Loucy (cell line): ENCODE results near the gene TACR1.

Experiments
- H2AFZ ChIP-seq: fragments of 200-600 bp; sonication (generic); 2 replicates; pipeline ENCODE4 v1.6.0; 2016; ENCODE audit warnings: antibody characterized with exemption, mild to moderate bottlenecking, low read length, moderate library complexity
- H3F3A ChIP-seq: fragments of 200-600 bp; 2 replicates; pipeline ENCODE4 v1.6.0; 2016; ENCODE audit warnings: antibody characterized with exemption, low read depth, mild to moderate bottlenecking
- H3K27me3 ChIP-seq: fragments of 200-600 bp; sonication (generic); 2 replicates; pipeline ENCODE4 v1.6.1; 2014; ENCODE audit warnings: low read length, mild to moderate bottlenecking; ENCODE audit not compliant: insufficient read depth, poor library complexity, severe bottlenecking
- H3K36me3 ChIP-seq: fragments of 200-600 bp; sonication (generic); 2 replicates; pipeline ENCODE4 v1.6.1; 2016; ENCODE audit warnings: low read length; ENCODE audit not compliant: insufficient read depth
- H3K4me1 ChIP-seq: fragments of 200-600 bp; sonication (generic); 2 replicates; pipeline ENCODE4 v1.5.1; 2014; ENCODE audit warnings: low read length, mild to moderate bottlenecking; ENCODE audit not compliant: insufficient read depth, poor library complexity, severe bottlenecking
- H3K4me2 ChIP-seq: fragments of 200-600 bp; sonication (generic); 2 replicates; pipeline ENCODE4 v1.6.0; 2014; ENCODE audit warnings: antibody characterized with exemption, low read length, low read depth, mild to moderate bottlenecking; ENCODE audit not compliant: poor library complexity, severe bottlenecking
- H3K4me3 ChIP-seq: fragments of 200-600 bp; sonication (generic); 2 replicates; pipeline ENCODE4 v1.5.1; 2014; ENCODE audit warnings: low read length, mild to moderate bottlenecking, mixed read lengths; ENCODE audit not compliant: poor library complexity, severe bottlenecking
- H3K79me2 ChIP-seq: fragments of 200-600 bp; sonication (generic); 2 replicates; pipeline ENCODE4 v1.6.1; 2014; ENCODE audit warnings: low read length; ENCODE audit not compliant: insufficient read depth
- H3K9ac ChIP-seq: fragments of 200-600 bp; sonication (generic); 2 replicates; pipeline ENCODE4 v1.6.0; 2014; ENCODE audit warnings: mild to moderate bottlenecking, low read depth, low read length, moderate library complexity; ENCODE audit not compliant: poor library complexity, severe bottlenecking
- H3K9me2 ChIP-seq: fragments of 200-600 bp; sonication (generic); replicated peaks from 2 replicates; pipeline ENCODE4 v1.6.1; 2016; ENCODE audit warnings: low read depth, low read length, mixed read lengths
- H3K9me3 ChIP-seq: fragments of 200-600 bp; sonication (generic); 2 replicates; pipeline ENCODE4 v1.6.1; 2014; ENCODE audit warnings: mild to moderate bottlenecking, antibody characterized with exemption, low read length, low read depth; ENCODE audit not compliant: insufficient read depth
- H4K20me1 ChIP-seq: fragments of 200-600 bp; sonication (generic); 2 replicates; pipeline ENCODE4 v1.6.0; 2014; ENCODE audit warnings: antibody characterized with exemption, low read length, mild to moderate bottlenecking; ENCODE audit not compliant: insufficient read depth, poor library complexity, severe bottlenecking
- EZH2phosphoT487 ChIP-seq: fragments of 200-600 bp; IDR thresholded peaks from 2 replicates; pipeline ENCODE4 v1.6.1; 2018; ENCODE audit warnings: antibody characterized with exemption, mild to moderate bottlenecking, moderate library complexity, borderline replicate concordance
- TF ChIP-seq, protein P1 (sequence below): fragments of 200-600 bp; sonication (generic); conservative IDR thresholded peaks from 2 replicates; pipeline ENCODE4 v1.5.1; 2014; ENCODE audit warnings: mild to moderate bottlenecking, antibody characterized with exemption, low read length

The TACR1 gene

DNA sequence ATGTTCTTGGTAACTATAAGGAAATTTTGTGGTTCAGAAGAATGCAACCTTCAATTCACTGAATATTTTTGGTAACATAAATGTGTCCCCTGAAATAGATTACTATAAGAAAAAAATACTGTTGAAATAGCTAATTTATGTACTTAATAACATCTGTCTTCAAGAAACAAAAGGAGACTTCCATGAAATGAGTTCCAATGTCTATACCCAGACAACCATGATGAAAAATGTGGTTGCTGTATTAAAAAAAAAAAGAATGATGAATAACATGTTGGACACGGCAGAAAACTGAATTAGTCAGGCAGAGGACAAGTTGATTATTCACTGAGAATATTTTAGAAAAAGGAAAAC is 98.5 kb downstream of the TACR1 start:
- Histone ChIP-seq H3K9ac (no peak overlapping the region), H3K36me3 (no peaks in the 10 kb centered on the region), H3K27me3 (no peaks in the 10 kb centered on the region), H3K9me3 (no peaks in the 10 kb centered on the region), H3K79me2 (no peaks in the 10 kb centered on the region), H3F3A (no peaks in the 10 kb centered on the region), H4K20me1 (no peaks in the 10 kb centered on the region), H3K4me1 (no peaks in the 10 kb centered on the region), H3K4me2 (no peak overlapping the region), H3K9me2 (no peaks in the 10 kb centered on the region), H3K4me3 (no peak overlapping the region), H2AFZ (no peak overlapping the region)
- TF ChIP-seq, protein P1, sequence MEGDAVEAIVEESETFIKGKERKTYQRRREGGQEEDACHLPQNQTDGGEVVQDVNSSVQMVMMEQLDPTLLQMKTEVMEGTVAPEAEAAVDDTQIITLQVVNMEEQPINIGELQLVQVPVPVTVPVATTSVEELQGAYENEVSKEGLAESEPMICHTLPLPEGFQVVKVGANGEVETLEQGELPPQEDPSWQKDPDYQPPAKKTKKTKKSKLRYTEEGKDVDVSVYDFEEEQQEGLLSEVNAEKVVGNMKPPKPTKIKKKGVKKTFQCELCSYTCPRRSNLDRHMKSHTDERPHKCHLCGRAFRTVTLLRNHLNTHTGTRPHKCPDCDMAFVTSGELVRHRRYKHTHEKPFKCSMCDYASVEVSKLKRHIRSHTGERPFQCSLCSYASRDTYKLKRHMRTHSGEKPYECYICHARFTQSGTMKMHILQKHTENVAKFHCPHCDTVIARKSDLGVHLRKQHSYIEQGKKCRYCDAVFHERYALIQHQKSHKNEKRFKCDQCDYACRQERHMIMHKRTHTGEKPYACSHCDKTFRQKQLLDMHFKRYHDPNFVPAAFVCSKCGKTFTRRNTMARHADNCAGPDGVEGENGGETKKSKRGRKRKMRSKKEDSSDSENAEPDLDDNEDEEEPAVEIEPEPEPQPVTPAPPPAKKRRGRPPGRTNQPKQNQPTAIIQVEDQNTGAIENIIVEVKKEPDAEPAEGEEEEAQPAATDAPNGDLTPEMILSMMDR: no peak
- TF ChIP-seq EZH2phosphoT487: no peak

DNA sequence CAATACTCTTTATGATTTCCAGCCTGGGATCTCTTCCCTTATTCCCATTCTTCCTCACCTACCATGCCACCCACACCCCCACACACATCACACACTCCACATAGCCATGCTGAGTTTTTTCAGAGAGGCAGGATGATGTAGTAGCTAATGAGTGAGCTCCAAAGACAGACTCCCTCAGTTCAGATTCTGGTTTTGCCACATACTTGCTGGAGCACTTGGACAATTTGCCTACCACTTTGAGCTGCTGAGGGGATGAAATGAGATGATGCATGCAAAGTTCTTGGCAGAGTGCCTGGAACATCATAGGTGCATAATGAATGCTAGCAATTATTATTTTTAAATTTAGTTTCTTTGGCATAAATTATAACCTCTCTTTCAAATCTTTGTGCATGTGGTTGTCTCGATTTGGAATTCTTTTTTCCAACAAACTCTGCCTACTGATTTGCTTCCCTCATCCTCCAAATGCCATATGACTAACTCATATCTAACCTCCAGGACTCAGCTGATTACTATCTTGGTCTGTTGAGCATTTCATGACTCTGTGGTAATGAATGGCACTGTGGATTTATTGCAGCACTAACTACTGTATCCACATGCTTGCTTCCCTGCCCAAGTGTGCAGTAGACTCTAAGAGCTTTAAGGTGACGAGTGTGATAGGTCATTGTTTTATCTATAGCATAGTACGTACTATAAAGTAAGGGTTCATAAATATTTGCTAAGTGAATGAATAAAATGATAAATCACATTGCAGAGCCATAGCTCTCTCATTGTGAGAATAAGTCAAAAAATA is 99.1 kb downstream of the TACR1 start:
- Histone ChIP-seq H3K4me3 (no peak overlapping the region), H3K27me3 (no peaks in the 10 kb centered on the region), H3K36me3 (no peaks in the 10 kb centered on the region), H3F3A (no peaks in the 10 kb centered on the region), H3K9ac (no peak overlapping the region), H3K4me2 (no peak overlapping the region), H4K20me1 (no peaks in the 10 kb centered on the region), H3K79me2 (no peaks in the 10 kb centered on the region), H2AFZ (no peak overlapping the region), H3K9me3 (no peaks in the 10 kb centered on the region), H3K9me2 (no peaks in the 10 kb centered on the region), H3K4me1 (no peaks in the 10 kb centered on the region)
- no peak for TF ChIP-seq EZH2phosphoT487

DNA sequence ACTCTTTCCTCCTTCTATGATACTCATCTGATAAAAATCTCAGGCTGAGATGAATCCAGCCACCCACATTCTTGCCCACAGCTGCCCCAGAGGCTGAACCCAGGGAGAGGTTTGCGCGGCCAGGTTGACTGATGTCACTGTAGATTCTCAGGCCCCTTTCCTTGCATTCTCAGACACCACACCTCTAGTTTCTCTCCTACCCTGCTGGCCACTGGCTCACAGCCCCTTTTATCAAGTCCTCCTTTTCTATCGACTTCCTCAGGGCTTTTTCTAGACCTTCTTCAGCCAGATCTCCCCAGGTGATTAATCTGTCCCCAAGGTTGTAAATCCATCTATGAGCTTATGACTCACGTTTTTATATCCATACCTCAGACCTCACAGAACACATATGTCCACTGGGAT is 99.8 kb downstream of the TACR1 start:
- Histone ChIP-seq H3K4me3 (no peak overlapping the region), H3K27me3 (no peaks in the 10 kb centered on the region), H4K20me1 (no peaks in the 10 kb centered on the region), H3K9me3 (no peaks in the 10 kb centered on the region), H3K4me2 (no peak overlapping the region), H3K79me2 (no peaks in the 10 kb centered on the region), H2AFZ (no peak overlapping the region), H3K9ac (no peak overlapping the region), H3K9me2 (no peaks in the 10 kb centered on the region), H3F3A (no peaks in the 10 kb centered on the region), H3K36me3 (no peaks in the 10 kb centered on the region), H3K4me1 (no peaks in the 10 kb centered on the region)
- TF ChIP-seq, protein P1: no peak
- no peak for TF ChIP-seq EZH2phosphoT487

DNA sequence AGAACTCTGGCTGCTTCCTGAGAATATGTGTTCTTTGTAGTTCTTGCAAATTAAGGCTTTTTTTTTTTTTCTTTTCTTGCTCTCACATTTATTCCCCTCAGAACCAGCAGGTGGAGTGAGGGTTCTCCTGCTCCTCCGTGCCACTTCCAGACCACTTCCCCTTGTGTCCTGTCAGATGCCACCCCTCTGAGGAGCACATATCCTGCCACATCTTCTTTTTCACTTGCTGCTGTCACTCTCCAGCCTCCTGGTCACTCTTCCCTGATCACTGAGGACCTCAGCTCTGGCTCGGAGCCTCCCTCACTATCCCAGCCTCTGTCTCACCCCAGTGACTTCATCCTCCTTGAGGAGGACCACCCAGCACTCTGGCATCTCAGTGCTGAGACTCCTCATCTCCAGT is 100.5 kb downstream of the TACR1 start:
- H3K36me3 ChIP-seq: no peaks in the 10 kb centered on the region
- TF ChIP-seq EZH2phosphoT487: no peak
- TF ChIP-seq, protein P1: peak; percentile 78
- H3K4me1 ChIP-seq: no peaks in the 10 kb centered on the region
- H4K20me1 ChIP-seq: no peaks in the 10 kb centered on the region
- no peak overlapping the region for H2AFZ ChIP-seq
- no peaks in the 10 kb centered on the region for H3K27me3 ChIP-seq
- no peak overlapping the region for H3K4me3 ChIP-seq
- no peaks in the 10 kb centered on the region for H3F3A ChIP-seq
- H3K79me2 ChIP-seq: no peaks in the 10 kb centered on the region
- no peak overlapping the region for H3K4me2 ChIP-seq
- no peaks in the 10 kb centered on the region for H3K9me3 ChIP-seq
- H3K9me2 ChIP-seq: no peaks in the 10 kb centered on the region
- H3K9ac ChIP-seq: no peak overlapping the region
